ENCODE data around the gene ADORA2B. TPM values are rescaled to one million over a fixed set of nuclear protein-coding genes. Genes with fewer than 3 reads are reported as not detected.

ADORA2B gene
- total and polyA plus RNA-seq, 4 experiments from 2014 or later, result 0.23 to 1.8 (median 0.41) TPM

DNA sequence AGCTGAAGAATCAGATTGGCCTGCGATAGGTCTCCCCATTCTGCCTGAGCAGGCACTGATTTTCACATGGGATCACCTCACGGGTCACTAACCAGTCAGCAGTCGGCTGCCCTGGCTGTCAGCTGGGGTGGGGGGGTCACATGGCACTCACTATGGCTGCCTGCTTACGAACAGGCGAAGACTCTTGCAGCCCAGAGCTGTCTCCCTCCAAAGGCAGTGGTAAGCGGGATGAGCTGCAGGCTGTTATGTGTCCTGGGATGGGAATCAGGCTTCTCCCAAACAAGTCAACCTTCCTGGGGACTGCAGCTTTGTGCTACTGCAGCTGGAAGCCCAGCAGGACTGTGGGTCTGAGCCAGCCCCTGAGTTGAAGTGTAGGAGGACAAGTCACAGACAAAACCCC lies 29.0 kb upstream of the ADORA2B start:
- H3K27ac Mint-ChIP-seq, result no peak overlapping the region

DNA sequence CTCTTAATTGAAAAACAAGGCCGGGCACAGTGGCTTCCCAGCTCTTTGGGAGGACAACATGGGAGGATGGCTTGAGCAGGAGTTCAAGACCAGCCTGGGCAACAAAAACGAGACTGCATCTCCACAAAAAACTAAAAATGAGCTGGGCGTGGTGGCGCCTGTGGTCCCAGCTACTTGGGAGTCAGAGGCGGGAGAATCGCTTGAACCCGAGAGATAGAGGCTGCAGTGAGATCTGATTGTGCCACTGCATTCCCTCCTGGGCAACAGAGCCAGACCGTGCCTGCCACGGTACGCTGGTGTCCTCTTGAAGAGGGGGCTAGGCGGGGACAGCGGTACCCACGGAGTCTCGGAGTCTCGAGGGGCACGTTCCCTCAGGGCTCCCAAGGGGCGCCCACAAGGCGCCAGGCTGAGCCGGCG lies 27.9 kb upstream of the ADORA2B start:
- DNase-seq, result no peak
- no peaks in the 10 kb centered on the region for H3K4me1 ChIP-seq (ENCODE audit: insufficient read depth, low read length)
- CTCF ChIA-PET (ENCODE audit: partially characterized antibody), result no interaction called here

More for the DNA sequence above, 29.0 kb upstream of the ADORA2B start:
- intact Hi-C loops (cut with micrococcal nuclease), result no loop called here
- no peak for DNase-seq
- Histone ChIP-seq H3K4me3 (ENCODE audit: low read length in 2 of 2) (no peak overlapping the region), H3K27ac (ENCODE audit: low read depth, low read length) (no peak overlapping the region), H3K27me3 (ENCODE audit: insufficient read depth, low read length) (no peaks in the 10 kb centered on the region), H3K9me3 (ENCODE audit: control insufficient read depth in 1 of 2, low read length in 2 of 2) (no peaks in the 10 kb centered on the region), H3K36me3 (ENCODE audit: insufficient read depth, low read length) (no peaks in the 10 kb centered on the region), H3K4me1 (ENCODE audit: insufficient read depth, low read length) (no peaks in the 10 kb centered on the region)
- Mint-ChIP-seq H3K4me1 (no peaks in the 10 kb centered on the region), H3K9me3 (no peaks in the 10 kb centered on the region), H3K4me3 (no peak overlapping the region), H3K36me3 (no peaks in the 10 kb centered on the region), H3K27me3 (peaks cover 5 to 7% of the 10 kb centered on the region in 2 donors)
- ChIA-PET CTCF (ENCODE audit: partially characterized antibody) (no interaction called here), POLR2A (ENCODE audit: partially characterized antibody) (no interaction called here)

DNA sequence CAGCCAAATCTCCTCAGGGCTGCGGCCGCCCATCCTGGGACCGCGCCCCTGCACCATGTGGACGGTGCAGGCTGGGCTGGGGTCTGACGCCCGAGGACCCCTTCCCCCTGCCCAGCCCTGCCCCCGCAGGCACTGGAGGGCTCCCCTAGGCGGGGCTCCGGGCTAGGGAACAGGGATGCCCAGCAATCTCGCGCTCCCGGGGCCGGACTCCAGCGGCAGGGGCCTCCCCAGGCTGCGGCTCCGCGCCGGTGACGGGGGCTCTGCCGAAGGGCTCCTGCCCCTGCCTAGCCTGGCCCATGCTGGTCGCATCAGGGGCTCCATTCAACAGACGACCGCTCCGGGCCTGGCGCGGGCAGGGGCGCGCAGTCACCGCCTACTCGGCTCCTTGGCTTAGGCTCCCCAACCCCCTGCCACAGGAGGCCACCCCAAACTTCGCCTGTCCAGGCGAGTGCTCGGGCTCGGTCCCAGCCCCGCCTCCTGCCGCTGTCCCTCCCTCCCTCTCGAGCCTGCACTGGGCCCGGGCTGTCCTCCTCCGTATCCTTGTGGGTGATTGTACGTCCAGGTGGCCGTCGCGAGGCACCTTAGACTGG lies 27.4 kb upstream of the ADORA2B start:
- CTCF ChIA-PET (ENCODE audit: partially characterized antibody), result no interaction called here
- Histone ChIP-seq H3K27me3 (ENCODE audit: insufficient read depth, low read length) (no peaks in the 10 kb centered on the region), H3K9me3 (ENCODE audit: control insufficient read depth in 1 of 2, low read length in 2 of 2) (no peaks in the 10 kb centered on the region), H3K27ac (ENCODE audit: low read depth, low read length) (no peak overlapping the region), H3K36me3 (ENCODE audit: insufficient read depth, low read length) (no peaks in the 10 kb centered on the region), H3K4me1 (ENCODE audit: insufficient read depth, low read length) (no peaks in the 10 kb centered on the region), H3K4me3 (ENCODE audit: low read length in 2 of 2) (no peak overlapping the region)
- Mint-ChIP-seq H3K27me3 (peaks cover 8% of the 10 kb centered on the region in 2 donors), H3K4me1 (no peaks in the 10 kb centered on the region), H3K4me3 (no peak overlapping the region), H3K36me3 (no peaks in the 10 kb centered on the region), H3K27ac (no peak overlapping the region), H3K9me3 (peaks cover 0 to 5% (median 3%) of the 10 kb centered on the region in 8 donors)
- no peak for DNase-seq
- POLR2A ChIA-PET (ENCODE audit: partially characterized antibody), result no interaction called here
- intact Hi-C loops (cut with micrococcal nuclease), result no loop called here

More for the DNA sequence above, 27.9 kb upstream of the ADORA2B start:
- no peak overlapping the region for H3K4me3 ChIP-seq (ENCODE audit: low read length in 2 of 2)
- H3K9me3 ChIP-seq (ENCODE audit: control insufficient read depth in 1 of 2, low read length in 2 of 2), result no peaks in the 10 kb centered on the region
- Mint-ChIP-seq H3K27me3 (peaks cover 8% of the 10 kb centered on the region in 2 donors), H3K4me3 (no peak overlapping the region), H3K27ac (no peak overlapping the region), H3K4me1 (no peaks in the 10 kb centered on the region), H3K9me3 (peaks cover 0 to 5% (median 3%) of the 10 kb centered on the region in 8 donors), H3K36me3 (no peaks in the 10 kb centered on the region)
- no peaks in the 10 kb centered on the region for H3K36me3 ChIP-seq (ENCODE audit: insufficient read depth, low read length)
- H3K27ac ChIP-seq (ENCODE audit: low read depth, low read length), result no peak overlapping the region
- no peaks in the 10 kb centered on the region for H3K27me3 ChIP-seq (ENCODE audit: insufficient read depth, low read length)
- intact Hi-C loops (cut with micrococcal nuclease), result no loop called here
- POLR2A ChIA-PET (ENCODE audit: partially characterized antibody), result no interaction called here

DNA sequence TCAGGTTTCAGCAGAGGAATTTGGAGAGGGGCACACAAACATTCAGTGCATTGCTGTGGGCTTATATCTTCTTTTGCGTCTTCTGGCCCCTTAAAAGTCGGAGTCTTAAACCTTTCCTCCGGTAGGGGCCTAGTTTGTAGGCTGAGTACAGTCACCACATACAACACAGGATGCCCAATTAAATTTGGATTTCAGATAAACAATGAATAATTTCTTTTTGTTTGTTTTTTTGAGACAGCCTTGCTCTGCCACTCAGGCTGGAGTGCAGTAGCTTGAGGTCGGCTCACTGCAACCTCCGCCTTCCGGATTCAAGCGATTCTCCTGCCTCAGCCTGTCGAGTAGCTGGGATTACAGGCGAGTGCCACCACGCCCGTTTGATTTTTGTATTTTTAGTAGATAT lies 26.7 kb upstream of the ADORA2B start:
- Mint-ChIP-seq H3K9me3 (peaks cover 0 to 5% (median 3%) of the 10 kb centered on the region in 8 donors), H3K27ac (no peak overlapping the region), H3K27me3 (peaks cover 8 to 10% of the 10 kb centered on the region in 2 donors), H3K4me1 (no peaks in the 10 kb centered on the region), H3K4me3 (no peak overlapping the region), H3K36me3 (no peaks in the 10 kb centered on the region)
- Histone ChIP-seq H3K36me3 (ENCODE audit: insufficient read depth, low read length) (no peaks in the 10 kb centered on the region), H3K4me3 (ENCODE audit: low read length in 2 of 2) (no peak overlapping the region), H3K9me3 (ENCODE audit: control insufficient read depth in 1 of 2, low read length in 2 of 2) (no peaks in the 10 kb centered on the region), H3K27me3 (ENCODE audit: insufficient read depth, low read length) (no peaks in the 10 kb centered on the region), H3K27ac (ENCODE audit: low read depth, low read length) (no peak overlapping the region), H3K4me1 (ENCODE audit: insufficient read depth, low read length) (no peaks in the 10 kb centered on the region)
- DNase-seq, result no peak
- ChIA-PET POLR2A (ENCODE audit: partially characterized antibody) (no interaction called here), CTCF (ENCODE audit: partially characterized antibody) (no interaction called here)
- intact Hi-C loops (cut with micrococcal nuclease), result no loop called here

DNA sequence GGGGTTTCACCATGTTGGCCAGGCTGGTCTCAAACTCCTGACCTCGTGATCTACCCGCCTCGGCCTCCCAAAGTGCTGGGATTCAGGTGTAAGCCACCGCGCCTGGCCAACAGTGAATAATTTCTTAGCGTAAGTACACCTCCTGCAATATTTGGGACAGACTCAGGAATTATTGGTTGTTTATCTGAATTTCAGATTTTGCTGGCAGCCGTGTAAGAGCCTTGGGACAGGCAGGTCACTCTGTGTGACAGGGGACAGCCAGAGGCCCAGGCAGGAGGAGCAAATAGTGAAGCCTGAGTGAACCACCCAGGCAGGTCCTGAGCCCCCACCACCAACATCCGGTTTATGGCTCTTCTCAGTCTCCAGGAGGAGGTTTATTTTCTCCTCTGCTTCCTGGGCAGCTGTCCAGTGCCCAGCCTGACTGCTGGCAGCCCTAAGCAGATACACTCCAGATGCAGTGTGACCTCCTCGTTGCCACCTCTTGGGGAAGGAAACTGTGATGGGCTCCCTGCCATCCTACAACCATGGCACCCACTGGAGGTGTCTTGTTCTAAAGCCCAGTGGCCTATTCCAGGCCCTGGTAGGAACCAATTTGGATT lies 26.2 kb upstream of the ADORA2B start:
- Mint-ChIP-seq H3K4me1 (no peaks in the 10 kb centered on the region), H3K36me3 (no peaks in the 10 kb centered on the region), H3K27me3 (peaks cover 8 to 10% of the 10 kb centered on the region in 2 donors), H3K4me3 (no peak overlapping the region), H3K9me3 (peaks cover 0 to 5% (median 3%) of the 10 kb centered on the region in 8 donors), H3K27ac (no peak overlapping the region)
- ChIA-PET CTCF (ENCODE audit: partially characterized antibody) (no interaction called here), POLR2A (ENCODE audit: partially characterized antibody) (no interaction called here)
- H3K4me1 ChIP-seq (ENCODE audit: insufficient read depth, low read length), result no peaks in the 10 kb centered on the region
- H3K27ac ChIP-seq (ENCODE audit: low read depth, low read length), result no peak overlapping the region
- H3K36me3 ChIP-seq (ENCODE audit: insufficient read depth, low read length), result no peaks in the 10 kb centered on the region
- H3K4me3 ChIP-seq (ENCODE audit: low read length in 2 of 2), result no peak overlapping the region
- DNase-seq, result no peak
- no peaks in the 10 kb centered on the region for H3K9me3 ChIP-seq (ENCODE audit: control insufficient read depth in 1 of 2, low read length in 2 of 2)
- H3K27me3 ChIP-seq (ENCODE audit: insufficient read depth, low read length), result no peaks in the 10 kb centered on the region
- intact Hi-C loops (cut with micrococcal nuclease), result no loop called here

DNA sequence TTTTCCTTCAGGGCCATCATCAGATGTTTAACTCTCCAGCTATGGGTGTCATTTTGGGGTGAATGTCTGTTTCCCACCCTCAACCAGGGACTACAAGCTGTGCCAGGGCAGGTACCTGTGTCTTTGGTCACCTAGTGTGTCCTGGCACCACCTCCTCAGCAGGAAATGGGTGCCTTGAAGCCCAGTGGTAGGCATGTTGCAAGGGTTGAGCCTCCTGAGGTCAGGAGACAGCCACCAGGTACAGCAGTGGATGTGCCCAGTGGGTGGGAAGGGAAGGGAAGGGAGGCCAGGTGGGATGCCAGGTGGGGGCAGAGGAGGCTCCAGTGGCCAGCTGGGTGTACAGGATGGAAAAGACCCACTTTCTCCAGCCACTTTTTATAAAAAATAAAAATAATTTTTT lies 25.5 kb upstream of the ADORA2B start:
- no peaks in the 10 kb centered on the region for H3K9me3 ChIP-seq (ENCODE audit: control insufficient read depth in 1 of 2, low read length in 2 of 2)
- Mint-ChIP-seq H3K36me3 (no peaks in the 10 kb centered on the region), H3K9me3 (peaks cover 0 to 5% (median 3%) of the 10 kb centered on the region in 8 donors), H3K4me1 (no peaks in the 10 kb centered on the region), H3K27ac (no peak overlapping the region), H3K4me3 (no peak overlapping the region), H3K27me3 (peaks cover 8 to 10% of the 10 kb centered on the region in 2 donors)
- intact Hi-C loops (cut with micrococcal nuclease), result no loop called here
- ChIA-PET POLR2A (ENCODE audit: partially characterized antibody) (interaction anchor here (0.7 kb wide), 1 partner anchor 13 kb away, joined by 3 read pairs; no protein-coding TSS in a partner anchor), CTCF (ENCODE audit: partially characterized antibody) (no interaction called here)
- no peaks in the 10 kb centered on the region for H3K4me1 ChIP-seq (ENCODE audit: insufficient read depth, low read length)
- no peaks in the 10 kb centered on the region for H3K36me3 ChIP-seq (ENCODE audit: insufficient read depth, low read length)
- H3K27me3 ChIP-seq (ENCODE audit: insufficient read depth, low read length), result no peaks in the 10 kb centered on the region
- no peak overlapping the region for H3K27ac ChIP-seq (ENCODE audit: low read depth, low read length)
- no peak overlapping the region for H3K4me3 ChIP-seq (ENCODE audit: low read length in 2 of 2)
- no peak for DNase-seq

DNA sequence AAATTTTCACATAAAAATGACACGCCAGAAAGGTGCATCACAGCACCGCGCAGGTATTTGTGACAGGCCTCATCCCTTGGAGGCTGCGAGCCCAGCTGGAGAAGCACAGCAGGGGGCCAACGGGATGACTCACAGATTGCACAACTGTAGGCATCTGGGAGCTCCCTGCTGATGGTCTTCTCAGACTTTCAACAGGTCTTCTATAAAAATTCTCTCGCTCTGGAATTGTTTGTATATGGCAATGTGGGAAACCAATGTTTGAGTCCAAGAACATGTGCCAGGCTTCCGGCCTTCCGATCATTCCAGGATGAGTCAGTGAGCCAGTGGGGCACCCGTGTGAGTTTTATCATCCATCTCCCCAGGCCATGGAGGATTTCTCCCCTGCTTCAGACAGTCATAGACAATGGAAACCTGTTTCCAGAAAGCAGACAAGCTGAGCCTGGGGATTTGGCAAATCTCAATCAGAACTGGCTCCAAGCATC lies 24.1 kb upstream of the ADORA2B start:
- Mint-ChIP-seq H3K9me3 (peaks cover 0 to 5% (median 3%) of the 10 kb centered on the region in 8 donors), H3K27ac (no peak overlapping the region), H3K4me3 (no peak overlapping the region), H3K27me3 (peaks cover 8 to 10% of the 10 kb centered on the region in 2 donors), H3K36me3 (no peaks in the 10 kb centered on the region), H3K4me1 (no peaks in the 10 kb centered on the region)
- Histone ChIP-seq H3K4me1 (ENCODE audit: insufficient read depth, low read length) (no peaks in the 10 kb centered on the region), H3K27me3 (ENCODE audit: insufficient read depth, low read length) (no peaks in the 10 kb centered on the region), H3K27ac (ENCODE audit: low read depth, low read length) (no peak overlapping the region), H3K4me3 (ENCODE audit: low read length in 2 of 2) (no peak overlapping the region), H3K36me3 (ENCODE audit: insufficient read depth, low read length) (no peaks in the 10 kb centered on the region), H3K9me3 (ENCODE audit: control insufficient read depth in 1 of 2, low read length in 2 of 2) (no peaks in the 10 kb centered on the region)
- DNase-seq, result no peak
- CTCF ChIA-PET (ENCODE audit: partially characterized antibody), result no interaction called here
- intact Hi-C loops (cut with micrococcal nuclease), result no loop called here
- POLR2A ChIA-PET (ENCODE audit: partially characterized antibody), result no interaction called here

Data from CD4-positive, alpha-beta memory T cell (primary cell).